Kidney epithelial cell (primary cell): ENCODE measurements around the gene BHLHA9. TPM values are rescaled to one million over a fixed set of nuclear protein-coding genes. Genes with fewer than 3 reads are reported as not detected.

Source experiments
- DNase-seq: peaks from one replicate; pipeline ENCODE4 v3.0.0-alpha.2; 2010; ENCODE audit warnings: low read depth
- H3K27me3 ChIP-seq: 2 replicates; pipeline ENCODE4 v1.6.0; 2011; ENCODE audit warnings: low read length; ENCODE audit not compliant: control insufficient read depth, insufficient read depth
- H3K36me3 ChIP-seq: 2 replicates; pipeline ENCODE4 v1.5.1; 2011; ENCODE audit warnings: low read length; ENCODE audit not compliant: control insufficient read depth, insufficient read depth
- H3K4me3 ChIP-seq: 2 replicates; pipeline ENCODE4 v1.5.1; 2011; ENCODE audit warnings: low read depth, mild to moderate bottlenecking, control low read depth, low read length
- CTCF ChIP-seq: IDR thresholded peaks from 2 replicates; pipeline ENCODE4 v1.5.1; 2011; ENCODE audit warnings: mild to moderate bottlenecking, moderate library complexity, low read length, control low read depth, inconsistent platforms; ENCODE audit not compliant: insufficient read depth, poor library complexity, severe bottlenecking
- total RNA-seq: library from RNA; depleted of rRNA; stranded (reverse); fragments of >200 nt; gene quantifications from 2 replicates; pipeline ENCODE4 v1.2.3, GENCODE V29; 2015

Gene BHLHA9
- total RNA-seq, 1 donor from 2014 or later = not detected

GRCh38 chr17:1275962-1276736, 5.9 kb downstream of the BHLHA9 start:
- no peak for DNase-seq
- peaks cover 45% of the 10 kb centered on the region for H3K27me3 ChIP-seq
- no peaks in the 10 kb centered on the region for H3K36me3 ChIP-seq
- TF ChIP-seq CTCF = peak; percentile 87
- H3K4me3 ChIP-seq = no peak overlapping the region

- no peak for DNase-seq
- TF ChIP-seq CTCF = no peak
- Histone ChIP-seq H3K4me3 (no peak overlapping the region), H3K27me3 (peaks cover 32% of the 10 kb centered on the region), H3K36me3 (no peaks in the 10 kb centered on the region)
Observed at GRCh38 chr17:1280652-1281051, 10.4 kb downstream of the BHLHA9 start.

- TF ChIP-seq CTCF = no peak
Observed at GRCh38 chr17:1286379-1287106, 16.3 kb downstream of the BHLHA9 start.

GRCh38 chr17:1289695-1290094, 19.5 kb downstream of the BHLHA9 start:
- DNase-seq = no peak
- Histone ChIP-seq H3K4me3 (no peak overlapping the region), H3K36me3 (no peaks in the 10 kb centered on the region), H3K27me3 (no peaks in the 10 kb centered on the region)
- TF ChIP-seq CTCF = no peak

More at GRCh38 chr17:1286379-1287106, 16.3 kb downstream of the BHLHA9 start:
- peaks cover 3% of the 10 kb centered on the region for H3K27me3 ChIP-seq
- H3K4me3 ChIP-seq = no peak overlapping the region
- DNase-seq = no peak
- H3K36me3 ChIP-seq = no peaks in the 10 kb centered on the region

GRCh38 chr17:1290676-1291075, 20.4 kb downstream of the BHLHA9 start:
- DNase-seq = no peak
- TF ChIP-seq CTCF = no peak
- H3K36me3 ChIP-seq = no peaks in the 10 kb centered on the region
- no peak overlapping the region for H3K4me3 ChIP-seq
- peaks cover 2% of the 10 kb centered on the region for H3K27me3 ChIP-seq
